ENCODE results near the gene SLBP. TPM values are rescaled to one million over a fixed set of nuclear protein-coding genes. Genes with fewer than 3 reads are reported as not detected.

SLBP gene
- total RNA-seq, 3 donors from 2014 or later, result 21.9 to 31.7 (median 30.6) TPM

DNA sequence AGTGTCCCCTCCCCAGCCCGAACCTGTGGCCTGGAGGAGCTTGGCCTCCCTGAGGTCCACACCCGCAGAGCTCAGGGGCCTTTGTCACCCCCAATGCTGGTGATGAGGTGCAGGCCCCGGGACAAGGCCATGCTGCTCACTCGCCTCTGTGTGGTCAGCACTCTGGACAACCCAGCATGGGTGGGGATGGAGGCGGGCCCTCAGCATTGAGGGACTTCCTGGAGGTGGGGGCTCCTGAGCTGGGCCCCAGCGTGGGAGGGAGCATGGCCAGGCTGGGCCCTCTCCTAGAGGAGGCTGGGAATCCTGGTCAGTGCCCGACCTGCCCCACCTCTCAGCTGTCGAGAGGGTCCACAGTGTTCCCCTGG is 39.8 kb upstream of the SLBP start:
- ATAC-seq, result peak; percentile 23
- TF ChIP-seq, protein P1, sequence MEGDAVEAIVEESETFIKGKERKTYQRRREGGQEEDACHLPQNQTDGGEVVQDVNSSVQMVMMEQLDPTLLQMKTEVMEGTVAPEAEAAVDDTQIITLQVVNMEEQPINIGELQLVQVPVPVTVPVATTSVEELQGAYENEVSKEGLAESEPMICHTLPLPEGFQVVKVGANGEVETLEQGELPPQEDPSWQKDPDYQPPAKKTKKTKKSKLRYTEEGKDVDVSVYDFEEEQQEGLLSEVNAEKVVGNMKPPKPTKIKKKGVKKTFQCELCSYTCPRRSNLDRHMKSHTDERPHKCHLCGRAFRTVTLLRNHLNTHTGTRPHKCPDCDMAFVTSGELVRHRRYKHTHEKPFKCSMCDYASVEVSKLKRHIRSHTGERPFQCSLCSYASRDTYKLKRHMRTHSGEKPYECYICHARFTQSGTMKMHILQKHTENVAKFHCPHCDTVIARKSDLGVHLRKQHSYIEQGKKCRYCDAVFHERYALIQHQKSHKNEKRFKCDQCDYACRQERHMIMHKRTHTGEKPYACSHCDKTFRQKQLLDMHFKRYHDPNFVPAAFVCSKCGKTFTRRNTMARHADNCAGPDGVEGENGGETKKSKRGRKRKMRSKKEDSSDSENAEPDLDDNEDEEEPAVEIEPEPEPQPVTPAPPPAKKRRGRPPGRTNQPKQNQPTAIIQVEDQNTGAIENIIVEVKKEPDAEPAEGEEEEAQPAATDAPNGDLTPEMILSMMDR (IDR thresholded peaks at IDR 0.05), result no peak
- intact Hi-C loops (cut with DNase I, micrococcal nuclease), result loop anchor here in 1 of 2 donors (10.0 kb wide), 1 partner anchor 53 kb away; no protein-coding TSS in a partner anchor
- no peak for DNase-seq
- Histone ChIP-seq H3K9me3 (no peaks in the 10 kb centered on the region), H3K4me1 (ENCODE audit: low read depth) (peaks cover 8% of the 10 kb centered on the region), H3K36me3 (ENCODE audit: low read depth) (no peaks in the 10 kb centered on the region), H3K4me3 (no peak overlapping the region)

GRCh38 chr4:1751155-1751918 is 39.2 kb upstream of the SLBP start:
- H3K4me1 ChIP-seq (ENCODE audit: low read depth), result peaks cover 8% of the 10 kb centered on the region
- ATAC-seq (no peak), DNase-seq (no peak)
- no peaks in the 10 kb centered on the region for H3K9me3 ChIP-seq
- TF ChIP-seq, protein P1 (IDR thresholded peaks at IDR 0.05), result no peak
- no peak overlapping the region for H3K4me3 ChIP-seq
- no peaks in the 10 kb centered on the region for H3K36me3 ChIP-seq (ENCODE audit: low read depth)
- intact Hi-C loops (cut with DNase I, micrococcal nuclease), result loop anchor here in 1 of 2 donors (10.0 kb wide), 1 partner anchor 53 kb away; no protein-coding TSS in a partner anchor

DNA sequence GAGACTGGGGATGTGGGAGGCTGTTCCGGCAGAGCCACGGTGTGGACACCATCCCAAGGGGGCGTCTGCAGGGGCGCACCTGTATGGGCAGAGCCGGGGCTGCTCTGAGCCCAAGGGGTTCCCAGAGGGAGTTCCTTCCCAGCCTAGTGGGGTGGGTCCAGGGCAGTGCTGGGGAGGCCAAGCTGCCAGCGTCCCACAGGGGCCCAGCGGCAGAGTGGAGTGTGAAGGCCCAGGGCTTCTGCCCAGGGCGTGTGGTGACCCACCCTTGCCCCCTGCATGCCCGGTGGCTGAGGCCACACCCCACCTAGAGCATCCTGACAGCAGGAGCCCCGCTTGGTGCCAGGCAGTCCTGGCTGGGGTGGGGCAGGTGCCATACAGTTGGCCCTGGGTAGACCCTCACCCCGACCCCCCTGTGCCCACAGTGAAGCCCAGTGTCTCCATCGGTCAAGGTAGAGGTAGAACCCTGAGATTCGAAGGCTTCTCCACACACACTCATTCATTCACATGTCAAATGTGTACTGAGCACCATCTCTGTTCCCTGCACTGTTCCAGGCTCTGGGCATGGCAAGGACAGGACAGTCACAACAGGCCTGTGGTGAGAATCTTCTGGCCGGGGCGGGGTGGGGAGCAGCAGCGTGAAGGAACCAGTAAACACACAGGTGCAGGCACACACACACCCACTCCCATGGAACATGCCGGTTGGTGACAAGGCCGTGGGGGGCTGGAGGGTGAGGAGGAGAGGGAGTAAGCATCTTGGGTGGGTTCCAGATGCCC is 38.4 kb upstream of the SLBP start:
- intact Hi-C loops (cut with DNase I, micrococcal nuclease), result loop anchor here in 1 of 2 donors (10.0 kb wide), 1 partner anchor 54 kb away; no protein-coding TSS in a partner anchor

GRCh38 chr4:1749826-1750225 is 37.7 kb upstream of the SLBP start:
- Histone ChIP-seq H3K4me3 (no peak overlapping the region), H3K9me3 (no peaks in the 10 kb centered on the region), H3K4me1 (ENCODE audit: low read depth) (peaks cover 8% of the 10 kb centered on the region), H3K36me3 (ENCODE audit: low read depth) (no peaks in the 10 kb centered on the region)
- TF ChIP-seq, protein P1 (IDR thresholded peaks at IDR 0.05), result no peak
- DNase-seq, result no peak
- intact Hi-C loops (cut with DNase I, micrococcal nuclease), result loop anchor here in 1 of 2 donors (10.0 kb wide), 2 partner anchors 55 to 155 kb away; no protein-coding TSS in a partner anchor
- ATAC-seq, result no peak

More for the DNA sequence above, 38.4 kb upstream of the SLBP start:
- H3K4me1 ChIP-seq (ENCODE audit: low read depth), result peaks cover 8% of the 10 kb centered on the region
- H3K4me3 ChIP-seq, result no peak overlapping the region
- ATAC-seq, result no peak
- TF ChIP-seq, protein P1 (IDR thresholded peaks at IDR 0.05), result no peak
- no peak for DNase-seq
- no peaks in the 10 kb centered on the region for H3K9me3 ChIP-seq
- H3K36me3 ChIP-seq (ENCODE audit: low read depth), result no peaks in the 10 kb centered on the region

DNA sequence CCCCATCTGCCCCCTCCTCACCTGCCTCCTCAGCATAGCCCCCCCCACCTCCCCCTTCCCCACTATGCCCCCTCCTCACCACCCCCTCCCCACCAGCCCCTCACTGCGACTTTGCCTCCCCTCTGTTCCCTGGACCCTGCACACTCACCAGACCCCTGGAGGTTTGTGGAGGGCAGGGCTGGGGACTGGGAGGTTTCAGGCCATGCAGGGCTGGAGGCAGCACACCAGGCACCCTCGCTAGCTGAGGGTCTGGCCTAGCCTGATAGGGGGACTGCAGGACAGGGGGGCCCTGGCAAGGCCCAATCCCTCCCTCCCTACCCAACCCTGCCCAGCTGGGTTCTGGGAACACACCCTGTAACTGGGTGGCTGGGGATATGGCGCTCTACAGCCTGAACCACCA is 37.3 kb upstream of the SLBP start:
- intact Hi-C loops (cut with DNase I, micrococcal nuclease), result loop anchor here in 1 of 2 donors (10.0 kb wide), 1 partner anchor 155 kb away; no protein-coding TSS in a partner anchor
- Histone ChIP-seq H3K9me3 (no peaks in the 10 kb centered on the region), H3K4me3 (no peak overlapping the region), H3K4me1 (ENCODE audit: low read depth) (peaks cover 8% of the 10 kb centered on the region), H3K36me3 (ENCODE audit: low read depth) (no peaks in the 10 kb centered on the region)
- no peak for ATAC-seq
- no peak for DNase-seq
- TF ChIP-seq, protein P1 (IDR thresholded peaks at IDR 0.05), result no peak
